MM.1S (cell line): Measurements from ENCODE around the gene ACOD1.

Experiments
- EZH2 ChIP-seq: fragments of 300-600 bp; sonication (generic); optimal IDR thresholded peaks from 2 replicates; pipeline ENCODE3; 2017; ENCODE audit warnings: low read depth, mild to moderate bottlenecking, antibody characterized with exemption, low read length, mixed read lengths
- EZH2phosphoT487 ChIP-seq: fragments of 300-600 bp; sonication (generic); IDR thresholded peaks from 2 replicates; pipeline ENCODE4 v1.6.1; 2018; ENCODE audit warnings: antibody characterized with exemption, low read length
- TF ChIP-seq, protein P1 (sequence below): fragments of 300-600 bp; sonication (generic); IDR thresholded peaks from 2 replicates; pipeline ENCODE4 v1.5.1; 2016; ENCODE audit warnings: antibody characterized with exemption, low read length, mixed read lengths

DNA sequence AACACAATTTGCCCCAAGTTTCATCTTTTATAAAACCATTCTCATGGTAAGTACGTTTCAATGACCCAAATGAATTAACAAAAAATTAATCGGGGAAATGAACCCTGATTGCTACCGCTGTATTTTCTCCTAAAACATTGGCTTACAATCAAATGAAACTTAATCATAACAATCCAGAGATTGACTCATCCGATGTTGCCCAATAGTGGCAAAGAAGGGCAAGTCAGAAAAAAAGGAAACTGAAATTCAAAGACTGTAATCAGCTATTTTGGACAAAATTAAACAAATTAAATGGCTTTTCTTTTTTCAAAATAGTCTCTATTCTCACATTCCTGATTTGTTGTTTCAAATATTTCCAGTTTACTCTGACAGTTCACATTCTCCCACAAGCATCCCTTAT, 3.9 kb upstream of the ACOD1 start:
- no peak for TF ChIP-seq EZH2phosphoT487
- no peak for TF ChIP-seq EZH2
- TF ChIP-seq, protein P1, sequence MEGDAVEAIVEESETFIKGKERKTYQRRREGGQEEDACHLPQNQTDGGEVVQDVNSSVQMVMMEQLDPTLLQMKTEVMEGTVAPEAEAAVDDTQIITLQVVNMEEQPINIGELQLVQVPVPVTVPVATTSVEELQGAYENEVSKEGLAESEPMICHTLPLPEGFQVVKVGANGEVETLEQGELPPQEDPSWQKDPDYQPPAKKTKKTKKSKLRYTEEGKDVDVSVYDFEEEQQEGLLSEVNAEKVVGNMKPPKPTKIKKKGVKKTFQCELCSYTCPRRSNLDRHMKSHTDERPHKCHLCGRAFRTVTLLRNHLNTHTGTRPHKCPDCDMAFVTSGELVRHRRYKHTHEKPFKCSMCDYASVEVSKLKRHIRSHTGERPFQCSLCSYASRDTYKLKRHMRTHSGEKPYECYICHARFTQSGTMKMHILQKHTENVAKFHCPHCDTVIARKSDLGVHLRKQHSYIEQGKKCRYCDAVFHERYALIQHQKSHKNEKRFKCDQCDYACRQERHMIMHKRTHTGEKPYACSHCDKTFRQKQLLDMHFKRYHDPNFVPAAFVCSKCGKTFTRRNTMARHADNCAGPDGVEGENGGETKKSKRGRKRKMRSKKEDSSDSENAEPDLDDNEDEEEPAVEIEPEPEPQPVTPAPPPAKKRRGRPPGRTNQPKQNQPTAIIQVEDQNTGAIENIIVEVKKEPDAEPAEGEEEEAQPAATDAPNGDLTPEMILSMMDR, result no peak
